Testis (tissue), 2 donors: ENCODE measurements around the gene EEF1AKMT2.

Source experiments
- CTCF ChIP-seq, 3 experiments: fragments of 450-650 bp in 2 of 3; fragments of 200-600 bp in 1 of 3; sonication (generic) in 1 of 3; IDR thresholded peaks; one replicate each; pipeline ENCODE4 v1.5.1; 2016 to 2019; ENCODE audit warnings: antibody characterized with exemption in 3 of 3, mild to moderate bottlenecking in 2 of 3, moderate library complexity in 1 of 3
- POLR2A ChIP-seq: fragments of 450-650 bp; IDR thresholded peaks from one replicate; pipeline ENCODE4 v1.6.1; 2017; ENCODE audit warnings: antibody characterized with exemption, mild to moderate bottlenecking, moderate library complexity

GRCh38 chr10:124829447-124830115 lies 37.9 kb upstream of the EEF1AKMT2 start:
- TF ChIP-seq CTCF (IDR thresholded peaks at IDR 0.05): no peak
- no peak for TF ChIP-seq POLR2A
